A204.1 (cell line): ENCODE results near the gene SUPT3H.

ENCODE experiments used
- FAIRE-seq: peaks from 2 replicates; lab custom pipeline; 2012; peaks lifted over from hg19 to GRCh38; lab: Jason Lieb, UNC

The SUPT3H gene

DNA sequence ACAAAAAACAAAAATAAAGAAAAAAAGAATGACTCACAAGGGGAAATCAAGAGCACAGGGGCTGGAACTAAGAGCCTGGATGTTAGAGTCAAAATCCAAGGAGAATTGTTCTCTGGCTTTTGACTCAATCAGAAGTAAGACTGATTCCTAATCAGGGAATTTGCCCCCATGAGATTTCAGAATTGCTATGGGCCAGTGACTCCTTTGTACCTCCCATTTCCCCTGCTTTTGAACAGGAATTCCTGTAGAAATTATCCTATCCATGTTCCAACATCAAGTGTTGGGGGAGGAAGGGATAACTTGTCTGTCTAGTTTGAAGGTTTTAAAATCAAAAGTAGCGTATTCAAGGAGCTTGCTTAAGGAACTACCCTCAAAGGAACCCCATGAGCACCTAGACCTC lies 593.5 kb downstream of the SUPT3H start:
- FAIRE-seq = no peak

DNA sequence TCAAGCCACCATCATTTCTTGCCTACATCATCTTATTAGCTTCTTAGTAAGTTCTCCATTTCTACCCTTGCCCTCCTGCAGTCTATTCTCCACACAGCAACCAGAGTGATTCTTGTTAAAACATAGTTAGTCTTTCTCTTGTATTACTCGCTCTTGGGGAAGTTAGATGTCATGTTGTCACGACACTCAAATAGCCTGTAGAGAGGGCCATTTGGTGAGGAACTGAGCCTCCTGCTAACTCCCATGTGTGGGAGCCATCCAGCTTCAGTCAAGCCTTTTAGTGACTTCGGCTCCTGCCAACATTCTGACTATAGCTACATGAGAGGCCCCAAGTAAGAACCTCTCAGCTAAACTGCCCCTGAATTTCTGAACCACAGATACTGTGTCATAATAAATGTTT lies 594.8 kb downstream of the SUPT3H start:
- FAIRE-seq = no peak

- FAIRE-seq = no peak
Observed at GRCh38 chr6:44781912-44782597, 595.7 kb downstream of the SUPT3H start.

DNA sequence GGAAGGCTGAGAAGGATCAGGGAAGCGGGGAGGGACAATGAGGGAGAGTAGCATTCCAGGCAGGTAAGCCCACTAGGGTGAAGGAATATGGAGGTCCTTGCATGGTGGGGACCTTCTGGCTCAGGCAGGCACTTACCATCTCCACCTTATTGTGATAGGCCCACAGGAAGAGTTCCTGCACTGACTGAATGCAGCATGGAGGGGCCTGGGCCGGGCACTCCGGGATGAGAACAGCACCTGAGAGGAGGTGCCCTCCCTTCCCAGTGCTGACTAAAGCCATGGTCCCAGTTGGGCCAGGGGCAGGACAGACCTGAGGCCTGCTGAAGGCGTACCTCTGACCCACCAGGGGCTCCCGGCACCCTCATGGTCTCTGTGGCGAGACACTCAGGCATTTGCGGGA lies 597.6 kb downstream of the SUPT3H start:
- FAIRE-seq = no peak

DNA sequence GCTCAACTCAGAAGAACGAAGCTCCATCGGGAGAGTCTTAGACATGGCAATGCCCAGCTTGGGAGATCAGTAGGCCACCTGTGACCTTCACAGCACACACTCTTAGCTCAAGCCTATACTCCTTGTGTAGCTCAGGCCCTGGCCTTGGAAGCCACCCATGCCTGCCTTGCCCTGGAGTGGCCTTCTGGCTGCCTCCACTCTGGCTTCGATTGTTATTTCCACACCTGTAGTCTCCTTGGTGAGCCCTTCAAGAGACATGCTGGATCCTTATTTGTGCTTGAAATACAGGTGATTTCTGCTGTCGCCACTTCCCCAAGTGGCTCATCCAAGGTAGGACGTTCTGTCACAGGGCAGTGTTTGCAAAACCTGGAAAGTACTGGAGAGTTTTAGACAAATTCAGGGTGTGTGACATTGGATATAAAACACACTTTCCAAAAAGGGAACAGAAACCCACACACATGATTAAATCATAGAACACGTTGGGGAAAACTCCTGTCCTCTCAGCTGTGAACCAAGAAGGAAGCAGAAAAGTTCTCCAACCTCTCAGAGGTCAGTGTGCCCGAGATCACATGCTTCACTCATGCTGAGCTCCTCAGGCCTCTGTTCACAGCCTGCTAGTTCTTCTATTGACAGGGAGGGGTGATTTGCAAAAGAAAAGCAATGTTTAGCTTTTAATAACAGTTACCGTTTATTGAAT lies 598.5 kb downstream of the SUPT3H start:
- FAIRE-seq = no peak
